HG03575 (cell line): ENCODE measurements around the gene RERE.
"Not testable (repeated sequence)": the region's sequence is repeated elsewhere in the genome, so short reads cannot be mapped to it uniquely, and the experiment has no call there.

Source experiments
- ATAC-seq: cut with Tn5 transposase; IDR thresholded peaks from one replicate; pipeline ENCODE4 v1.9.1; 2021; ENCODE audit not compliant: unreplicated experiment, insufficient number of reproducible peaks, low FRiP score; ENCODE audit errors: extremely low read depth

Gene RERE

DNA sequence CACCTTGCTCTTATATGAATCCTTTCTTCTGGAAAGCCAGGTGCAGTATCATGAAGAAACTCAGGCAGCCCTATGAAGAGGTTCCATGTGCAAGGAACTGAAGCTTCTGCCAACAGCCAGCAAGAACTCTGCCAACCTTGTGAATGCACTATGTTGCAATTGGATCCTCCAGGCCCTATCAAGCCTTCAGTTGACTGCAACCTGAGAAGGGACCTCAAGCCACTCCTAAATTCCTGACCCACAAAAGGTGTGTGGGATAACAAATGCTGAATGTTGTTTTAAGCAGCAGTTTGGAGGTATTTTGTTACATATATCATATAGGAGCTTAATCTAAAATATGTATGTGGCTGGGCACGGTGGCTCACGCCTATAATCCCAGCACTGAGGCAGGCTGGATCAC lies 84.0 kb downstream of the RERE start:
- ATAC-seq = no peak

DNA sequence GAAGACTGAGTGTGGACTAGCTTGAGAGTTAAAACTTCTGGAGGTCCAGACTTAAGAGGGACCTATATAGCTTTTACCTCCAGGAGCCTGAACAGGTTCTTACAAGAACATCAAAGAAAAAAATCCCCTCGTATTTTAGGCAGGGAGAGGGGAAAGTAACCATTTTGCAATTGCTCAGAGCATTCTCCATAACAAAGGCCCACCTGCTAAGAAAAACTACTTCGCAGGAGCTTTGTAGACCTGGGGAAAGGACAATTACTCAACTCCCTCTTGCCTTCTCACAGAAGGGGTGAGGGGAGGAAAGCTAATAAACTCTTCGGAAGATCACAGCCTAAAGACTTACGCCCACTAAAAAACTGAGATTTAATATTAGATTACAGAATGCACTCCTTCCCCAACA lies 86.3 kb downstream of the RERE start:
- no peak for ATAC-seq

DNA sequence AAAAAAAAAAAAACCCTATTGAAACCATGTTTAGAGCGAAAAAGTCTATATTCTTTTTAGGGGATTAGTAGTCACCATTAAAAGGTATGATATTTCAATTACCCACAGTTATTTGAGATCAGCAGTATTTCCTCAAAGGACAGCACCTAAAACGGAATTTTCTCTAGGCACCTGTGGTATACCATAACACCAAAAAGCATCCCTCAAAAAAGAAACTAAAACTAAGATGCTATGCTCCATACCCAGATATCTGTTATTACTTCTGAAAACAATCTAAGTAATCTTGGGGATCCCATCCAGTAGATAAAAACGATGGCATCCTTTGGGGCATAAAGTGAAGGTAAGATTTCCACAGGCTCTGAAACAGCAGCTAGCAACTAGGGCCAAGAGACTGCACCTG lies 89.0 kb downstream of the RERE start:
- ATAC-seq = no peak

DNA sequence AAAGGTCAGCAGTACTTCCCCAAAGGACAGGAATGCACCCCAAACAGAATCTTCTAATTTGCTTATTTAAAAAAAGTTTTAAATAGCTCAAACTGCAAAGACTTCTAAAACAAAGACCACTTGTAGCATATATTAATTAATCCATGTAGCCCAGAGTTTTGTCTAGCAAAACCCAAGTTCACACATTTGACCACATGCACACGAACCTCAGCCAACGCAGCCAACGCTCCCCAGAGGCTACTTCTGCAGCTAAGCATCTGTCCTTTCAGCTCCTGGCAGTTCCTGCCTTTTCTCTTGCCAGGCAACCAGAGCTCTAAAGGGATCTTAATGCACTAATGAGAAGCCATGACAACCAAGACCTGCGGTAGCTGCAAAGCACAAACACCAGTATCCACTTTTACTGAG lies 89.6 kb downstream of the RERE start:
- ATAC-seq = no peak

DNA sequence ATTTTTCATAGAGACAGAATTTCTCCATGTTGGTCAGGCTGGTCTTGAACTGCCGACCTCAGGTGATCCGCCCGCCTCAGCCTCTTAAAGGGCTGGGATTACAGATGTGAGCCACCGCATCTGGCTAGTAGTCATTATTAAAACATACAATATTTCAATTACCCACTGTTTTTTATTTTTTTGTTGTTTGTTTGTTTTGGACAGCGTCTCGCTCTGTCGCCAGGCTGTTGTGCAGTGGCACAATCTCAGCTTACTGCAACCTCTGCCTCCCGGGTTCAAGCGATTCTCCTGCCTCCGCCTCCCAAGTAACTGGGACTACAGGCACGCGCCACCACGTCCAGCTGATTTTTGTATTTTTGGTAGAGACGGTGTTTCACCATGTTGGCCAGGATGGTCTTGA lies 90.1 kb downstream of the RERE start:
- ATAC-seq = not testable (repeated sequence)

DNA sequence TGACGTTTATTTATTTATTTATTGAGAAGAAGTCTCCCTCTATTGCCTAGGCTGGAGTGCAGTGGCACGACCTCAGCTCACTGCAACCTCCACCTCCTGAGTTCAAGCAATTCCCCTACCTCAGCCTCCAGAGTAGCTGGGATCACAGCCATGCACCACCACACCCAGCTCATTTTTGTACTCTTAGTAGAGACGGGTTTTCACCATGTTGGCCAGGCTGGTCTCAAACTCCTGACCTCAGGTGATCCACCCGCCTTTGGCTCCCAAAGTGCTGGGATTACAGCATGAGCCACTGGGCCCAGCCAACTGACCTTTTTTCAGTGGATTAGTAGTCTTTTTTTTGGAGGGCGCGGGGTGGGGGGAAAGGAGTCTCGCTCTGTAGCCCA lies 90.6 kb downstream of the RERE start:
- ATAC-seq = not testable (repeated sequence)

DNA sequence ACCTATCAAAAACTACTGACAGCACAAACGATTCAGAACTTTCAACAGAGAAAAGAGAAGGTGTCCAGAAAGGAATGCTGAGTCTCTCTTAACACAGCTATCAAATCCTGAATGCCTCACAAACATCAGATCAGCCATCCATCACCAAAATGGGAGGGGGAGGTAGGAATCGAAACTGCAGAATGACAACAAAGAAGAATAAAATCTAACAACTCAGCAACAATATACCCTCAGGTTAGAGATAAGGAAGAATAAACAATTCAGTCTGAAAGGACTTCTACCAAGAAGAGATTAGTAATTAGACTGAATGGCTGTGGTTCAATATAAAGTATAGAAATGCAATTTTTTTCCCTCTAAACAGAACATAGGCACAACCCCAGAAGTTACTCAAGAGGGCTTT lies 94.4 kb downstream of the RERE start:
- ATAC-seq = no peak

DNA sequence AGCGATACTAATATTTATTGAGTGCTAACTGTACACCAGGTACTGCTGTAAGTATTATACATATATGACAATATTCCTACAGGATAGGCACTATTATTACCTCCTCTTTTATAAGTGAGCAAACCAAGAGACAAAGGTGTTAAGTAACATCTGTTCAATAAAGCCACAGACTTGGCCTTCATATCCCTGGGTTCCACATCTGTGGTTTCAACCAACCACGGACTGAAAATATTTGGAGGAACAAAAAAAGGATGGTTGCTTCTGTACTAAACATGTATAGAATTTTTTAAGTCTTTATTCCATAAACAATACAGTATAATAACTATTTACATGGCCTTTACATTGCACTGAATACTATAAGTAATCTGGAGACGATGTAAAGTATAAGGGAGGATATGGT lies 95.1 kb downstream of the RERE start:
- ATAC-seq = no peak

DNA sequence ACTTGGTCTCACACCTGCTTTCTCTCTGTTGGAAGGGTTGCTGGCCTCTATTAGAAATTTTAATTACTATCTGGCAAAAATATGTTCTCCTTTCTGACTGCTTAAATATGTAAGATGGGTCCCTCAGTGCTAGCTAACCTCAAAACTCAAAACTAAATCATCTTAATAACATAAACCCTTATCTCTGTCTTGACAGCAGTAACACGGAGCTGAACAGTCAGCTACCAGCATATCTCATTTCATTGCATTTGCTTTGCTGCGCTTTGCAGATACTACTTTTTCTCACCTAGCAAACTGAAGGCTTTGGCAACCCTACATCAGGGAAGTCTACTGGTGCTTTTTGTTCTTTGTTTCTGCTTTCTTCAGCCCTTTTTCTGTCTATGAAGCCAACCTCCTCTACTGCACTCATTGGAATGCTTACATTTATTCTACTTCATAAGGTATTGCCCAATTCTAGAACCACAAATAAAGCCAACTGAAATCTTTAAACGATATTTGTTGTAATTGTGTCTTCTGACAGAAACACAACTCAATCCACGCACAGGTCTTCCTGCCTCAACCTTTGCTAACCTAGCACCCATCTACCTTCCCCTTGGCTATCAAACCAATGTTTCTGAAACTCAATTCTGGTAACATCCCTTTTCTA lies 95.6 kb downstream of the RERE start:
- no peak for ATAC-seq

DNA sequence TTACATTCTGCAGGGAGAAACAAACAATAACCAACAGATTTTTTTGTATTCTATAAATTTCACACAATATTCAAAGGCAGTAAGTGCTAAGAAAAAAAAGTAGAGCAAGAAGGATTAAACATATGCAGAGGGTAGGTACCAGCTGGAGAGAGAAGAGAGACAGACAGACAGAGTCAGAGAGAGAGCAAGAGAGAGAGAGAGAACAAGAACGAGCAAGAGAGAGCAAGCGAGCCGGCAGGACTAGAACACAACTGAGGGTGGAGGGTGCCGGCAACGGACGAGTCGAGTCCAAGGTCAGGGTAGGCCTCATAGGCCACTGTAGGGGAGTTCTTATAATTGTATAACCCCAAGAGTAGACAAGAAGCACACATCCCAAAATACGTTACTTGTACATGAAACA lies 97.1 kb downstream of the RERE start:
- ATAC-seq = no peak

DNA sequence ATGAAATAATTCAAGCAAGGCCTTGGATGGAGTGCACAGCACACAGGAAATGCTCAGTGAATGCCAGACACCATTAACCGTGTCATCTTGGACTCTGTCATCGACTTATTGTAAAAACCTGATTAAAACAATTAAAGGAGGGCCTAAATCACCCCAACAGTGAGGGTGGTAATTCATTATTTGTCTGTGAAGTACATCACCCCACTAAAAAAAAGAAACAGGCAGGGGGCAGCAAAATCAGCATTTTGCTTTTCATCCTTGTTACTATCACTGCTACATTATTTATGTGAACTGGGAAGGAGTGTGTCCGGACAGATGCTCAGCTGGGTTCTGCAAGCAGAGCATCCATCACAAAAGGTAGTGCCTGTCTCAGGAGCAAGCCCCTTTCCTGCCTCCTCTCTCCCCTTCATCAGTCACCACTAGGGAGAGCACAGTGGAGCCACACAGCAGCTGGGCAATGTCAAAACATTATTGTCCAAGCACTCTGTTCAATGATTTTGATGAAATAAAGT lies 98.5 kb downstream of the RERE start:
- ATAC-seq = no peak

DNA sequence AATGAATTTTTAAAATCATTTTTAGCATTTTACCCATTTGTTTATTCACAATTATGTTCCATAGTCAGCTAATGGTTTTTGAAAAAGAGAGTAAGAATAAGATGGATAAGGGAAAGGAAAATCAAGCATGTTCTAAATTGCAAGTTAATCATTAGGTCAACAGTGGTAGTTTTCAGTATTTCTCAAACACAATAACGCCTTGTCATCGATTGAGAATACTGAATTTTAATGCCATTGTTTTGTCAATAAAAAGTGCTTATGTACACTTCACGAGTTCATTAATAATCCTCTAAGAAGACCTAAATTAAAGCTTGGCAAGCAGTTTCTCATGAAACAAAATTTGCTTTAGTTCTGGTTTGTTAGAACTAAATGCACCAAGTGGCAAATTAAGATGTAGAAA lies 100.3 kb downstream of the RERE start:
- ATAC-seq = no peak

DNA sequence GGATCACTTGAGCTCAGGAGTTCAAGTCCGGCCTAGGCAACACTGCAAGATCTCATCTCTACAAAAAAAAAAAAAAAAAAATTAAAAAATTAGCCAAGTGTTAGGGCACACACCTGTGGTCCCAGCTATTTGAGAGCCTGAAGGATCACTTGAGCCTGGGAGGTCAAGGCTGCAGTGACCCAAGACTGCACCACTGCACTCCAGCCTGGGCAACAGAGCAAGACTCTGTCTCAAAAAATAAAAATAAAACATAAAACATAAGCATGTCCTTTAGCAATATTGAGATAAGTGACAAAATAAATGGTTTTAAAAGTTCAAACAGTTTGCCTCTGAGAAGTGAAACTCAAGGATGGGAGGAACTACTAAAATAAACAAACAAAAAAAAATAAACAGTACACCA lies 101.2 kb downstream of the RERE start:
- no peak for ATAC-seq

DNA sequence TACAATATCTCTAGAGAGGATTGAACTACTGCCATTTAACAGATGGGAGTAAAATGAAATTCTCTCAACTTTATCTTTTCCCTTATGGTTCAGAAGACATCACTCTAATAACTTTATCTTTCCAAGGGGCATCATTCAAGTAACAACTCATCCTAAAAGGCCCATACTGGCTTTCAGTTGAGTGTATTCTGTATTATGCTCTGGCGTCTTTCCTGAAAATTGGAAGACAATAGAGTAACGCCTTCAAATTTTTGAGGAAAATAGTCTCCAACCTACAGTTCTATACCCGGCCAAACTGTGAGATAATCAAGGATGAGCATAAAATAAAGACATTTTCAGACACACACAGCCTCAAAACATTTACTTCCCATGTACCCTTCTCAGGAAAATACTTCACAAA lies 103.3 kb downstream of the RERE start:
- ATAC-seq = no peak

DNA sequence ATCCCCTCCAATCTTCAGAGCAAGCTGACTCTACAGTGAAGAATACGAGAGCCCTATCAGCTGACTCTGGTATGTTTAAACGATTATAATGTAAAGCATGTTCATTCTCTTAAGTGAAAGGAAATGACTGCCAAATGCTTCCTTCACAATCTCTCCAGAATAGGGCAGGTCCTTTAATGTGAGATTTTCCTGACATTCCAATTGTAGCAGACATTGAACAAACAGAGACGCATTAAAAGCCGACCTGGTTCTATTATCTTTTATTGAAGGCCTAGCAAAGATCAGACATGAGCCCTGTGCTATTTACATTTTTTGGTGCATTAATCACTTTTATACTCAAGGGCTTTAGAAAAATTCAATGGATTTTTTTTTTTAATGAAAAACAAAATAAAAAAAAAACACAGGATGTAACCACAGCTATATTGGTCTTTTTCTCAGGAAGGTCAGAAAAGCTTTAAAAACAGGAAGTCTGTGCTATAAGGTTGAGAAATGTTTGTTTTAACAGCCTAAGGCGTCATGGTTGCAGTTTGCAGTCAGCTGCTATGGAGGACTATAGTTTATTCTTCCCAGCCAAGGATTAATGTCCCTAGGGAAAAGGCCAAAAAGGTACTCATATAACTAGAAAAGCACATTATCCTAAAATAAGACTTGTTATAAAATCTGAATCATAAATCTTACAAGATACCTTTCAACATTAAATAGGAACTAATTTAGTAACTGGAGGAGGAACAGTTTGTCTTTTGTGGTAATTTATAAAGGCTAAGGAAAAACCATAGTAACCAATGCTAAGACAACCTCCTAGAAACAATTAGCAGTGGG lies 104.8 kb downstream of the RERE start:
- ATAC-seq = no peak

DNA sequence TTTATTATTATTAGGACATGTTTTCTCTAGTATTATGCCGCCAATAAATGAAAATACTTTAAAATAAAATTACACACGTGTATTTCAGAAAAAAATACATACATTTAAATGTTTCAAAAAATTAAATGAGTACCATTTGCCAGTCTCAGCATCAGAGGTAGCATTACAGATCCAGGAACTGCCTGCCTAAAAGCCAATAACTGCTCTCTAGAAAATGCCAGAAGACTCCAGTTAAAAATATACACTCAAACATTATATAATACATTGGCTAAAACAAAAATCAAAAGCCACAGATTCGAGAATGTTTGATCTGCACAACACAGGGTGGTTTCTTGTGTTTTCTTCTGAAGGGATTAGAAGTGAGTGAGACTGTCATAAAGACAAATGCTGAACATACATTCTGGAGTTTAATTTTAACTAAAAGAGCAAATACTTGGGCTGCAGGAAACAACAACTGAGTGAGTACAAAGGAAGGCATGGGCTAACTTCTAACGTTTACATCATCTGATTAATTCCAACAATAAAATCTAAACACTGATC lies 105.5 kb downstream of the RERE start:
- ATAC-seq = no peak

DNA sequence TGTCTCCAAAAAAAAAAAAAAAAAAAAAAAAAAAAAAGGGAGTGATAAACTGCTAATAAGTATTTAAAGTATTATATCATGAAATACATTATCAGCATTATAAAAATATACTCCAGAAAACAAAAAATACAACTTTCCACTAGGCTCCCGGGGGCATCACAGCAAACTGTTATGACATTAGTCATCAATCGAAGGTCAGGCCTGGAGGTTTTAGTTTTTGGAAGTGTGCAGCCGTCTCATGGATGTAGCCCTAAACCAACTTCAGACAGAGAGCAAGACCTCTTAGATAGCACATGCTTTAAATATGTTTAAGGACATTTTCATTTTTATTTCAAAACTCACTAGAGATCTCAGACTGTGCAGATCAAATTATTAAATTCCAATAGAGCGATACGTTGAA lies 106.3 kb downstream of the RERE start:
- ATAC-seq = no peak

DNA sequence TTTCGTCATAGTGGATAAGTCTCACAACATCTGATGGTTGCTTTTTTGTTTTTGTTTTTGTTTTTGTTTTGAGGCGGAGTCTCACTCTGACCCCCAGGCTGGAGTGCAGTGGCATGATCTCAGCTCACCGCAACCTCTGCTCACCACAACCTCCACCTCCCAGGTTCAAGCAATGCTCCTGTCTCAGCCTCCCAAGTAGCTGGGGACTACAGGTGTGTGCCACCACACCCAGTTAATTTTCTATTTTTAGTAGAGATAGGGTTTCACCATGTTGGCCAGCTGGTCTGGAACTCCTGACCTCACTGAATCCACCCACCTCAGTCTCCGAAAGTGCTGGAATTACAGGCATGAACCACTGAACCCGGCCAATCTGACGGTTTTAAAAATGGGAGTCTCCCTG lies 109.2 kb downstream of the RERE start:
- ATAC-seq = no peak

DNA sequence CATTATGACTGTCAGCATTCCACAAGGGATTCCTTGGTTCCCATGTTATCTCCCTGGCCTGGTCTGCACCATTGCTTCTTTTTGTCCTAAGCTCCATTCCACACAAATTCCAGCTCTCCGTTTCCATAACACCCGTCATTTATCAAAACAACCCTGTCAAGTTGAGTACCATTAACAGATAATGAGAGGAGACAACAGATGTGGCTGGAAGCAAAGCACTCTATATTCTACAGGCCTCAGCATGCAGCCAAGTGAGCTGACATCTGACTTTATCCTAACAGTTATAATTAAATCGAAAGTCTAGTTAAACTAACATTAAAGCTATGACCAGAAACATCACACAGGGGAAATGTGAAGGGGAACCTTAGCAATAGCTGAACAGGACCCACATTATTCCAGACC lies 110.4 kb downstream of the RERE start:
- ATAC-seq = no peak

DNA sequence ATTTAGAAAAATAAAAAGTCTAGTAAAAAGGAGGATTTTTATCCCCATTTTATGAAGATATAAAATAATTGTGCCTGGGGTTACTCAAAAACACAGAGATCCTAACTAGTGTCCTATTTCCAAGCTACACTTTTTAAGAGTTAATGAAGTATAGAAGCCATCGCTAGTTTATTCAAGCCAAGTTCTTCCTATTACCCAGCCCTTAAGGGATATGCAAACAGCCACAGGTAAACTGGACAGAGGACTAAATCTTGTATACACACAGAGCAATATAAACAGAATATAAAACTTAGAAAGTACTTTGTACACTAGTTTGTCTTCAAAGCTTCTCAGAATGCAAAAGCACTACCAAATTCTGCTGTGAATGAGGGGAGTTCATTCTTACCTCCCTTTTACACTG lies 111.1 kb downstream of the RERE start:
- no peak for ATAC-seq
